ENCODE results near the gene DUS3L. TPM values are rescaled to one million over a fixed set of nuclear protein-coding genes. Genes with fewer than 3 reads are reported as not detected.

The DUS3L gene
- total RNA-seq, 1 experiment from 2014 or later = 39.6 TPM

- intact Hi-C loops (cut with micrococcal nuclease; ENCODE audit: unreplicated experiment) (no loop called here), in situ Hi-C loops (cut with HindIII; ENCODE audit: low pct_unique_long_range_greater_than_20kb, low sequenced_read_pairs) (no loop called here)
- Histone ChIP-seq H3K27ac (ENCODE audit: low read length) (no peak overlapping the region), H3K9me3 (ENCODE audit: control insufficient read depth, insufficient read depth, low read depth, low read length) (no peaks in the 10 kb centered on the region), H3K36me3 (ENCODE audit: control insufficient read depth, insufficient read depth, low read length) (0 out of 2 replicates have a peak, but pooled peaks cover 6% of the 10 kb centered on the region), H3K4me1 (ENCODE audit: control insufficient read depth, insufficient read depth, low read length) (no peaks in the 10 kb centered on the region), H3K4me3 (ENCODE audit: low read depth in 2 of 2, low read length in 2 of 2) (no peak overlapping the region), H3K27me3 (ENCODE audit: control insufficient read depth, insufficient read depth, low read length) (no peaks in the 10 kb centered on the region)
- no TSS peak for BruUV-seq (replicated peaks)
- ATAC-seq (no peak), DNase-seq (ENCODE audit: low read depth, low spot score) (no peak)
- POLR2A ChIA-PET = interaction anchor here (0.6 to 0.7 kb wide), 3 partner anchors 22 to 1261 kb away, joined by 3 to 7 read pairs (median 5); no protein-coding TSS in a partner anchor
- CTCF ChIA-PET = interaction anchor here (0.6 kb wide), 1 partner anchor 195 kb away, joined by 3 read pairs; no protein-coding TSS in a partner anchor
- TF ChIP-seq POLR2AphosphoS5 (IDR thresholded peaks at IDR 0.05; ENCODE audit: low read depth, low read length) = no peak
- no peak for TF ChIP-seq TCF7L2 (IDR thresholded peaks at IDR 0.05; ENCODE audit: low read depth, low read length)
- TF ChIP-seq SIN3A (IDR thresholded peaks at IDR 0.05; ENCODE audit: borderline replicate concordance, insufficient read depth, low read depth, low read length) = no peak
- no peak for TF ChIP-seq CTCF (IDR thresholded peaks at IDR 0.05)
- TF ChIP-seq REST (IDR thresholded peaks at IDR 0.05; ENCODE audit: insufficient read depth in 1 of 2, low read depth in 2 of 2, low read length in 1 of 2) = no peak
Measured at GRCh38 chr19:5788422-5788821, 2.5 kb downstream of the DUS3L start.

- intact Hi-C loops (cut with micrococcal nuclease; ENCODE audit: unreplicated experiment) = no loop called here
- in situ Hi-C loops (cut with HindIII; ENCODE audit: low pct_unique_long_range_greater_than_20kb, low sequenced_read_pairs) = no loop called here
- no peak for TF ChIP-seq CTCF (IDR thresholded peaks at IDR 0.05)
- TF ChIP-seq TCF7L2 (IDR thresholded peaks at IDR 0.05; ENCODE audit: low read depth, low read length) = no peak
- TF ChIP-seq SIN3A (IDR thresholded peaks at IDR 0.05; ENCODE audit: borderline replicate concordance, insufficient read depth, low read depth, low read length) = no peak
- TF ChIP-seq REST (IDR thresholded peaks at IDR 0.05; ENCODE audit: insufficient read depth in 1 of 2, low read depth in 2 of 2, low read length in 1 of 2) = no peak
- TF ChIP-seq POLR2AphosphoS5 (IDR thresholded peaks at IDR 0.05; ENCODE audit: low read depth, low read length) = no peak
- CTCF ChIA-PET = no interaction called here
- no peak overlapping the region for H3K27ac ChIP-seq (ENCODE audit: low read length)
- no TSS peak for BruUV-seq (replicated peaks)
- H3K27me3 ChIP-seq (ENCODE audit: control insufficient read depth, insufficient read depth, low read length) = no peaks in the 10 kb centered on the region
- H3K4me1 ChIP-seq (ENCODE audit: control insufficient read depth, insufficient read depth, low read length) = no peaks in the 10 kb centered on the region
- 0 out of 2 replicates have a peak, but pooled peaks cover 6% of the 10 kb centered on the region for H3K36me3 ChIP-seq (ENCODE audit: control insufficient read depth, insufficient read depth, low read length)
- no peak for DNase-seq (ENCODE audit: low read depth, low spot score)
- no peaks in the 10 kb centered on the region for H3K9me3 ChIP-seq (ENCODE audit: control insufficient read depth, insufficient read depth, low read depth, low read length)
- no peak overlapping the region for H3K4me3 ChIP-seq (ENCODE audit: low read depth in 2 of 2, low read length in 2 of 2)
- no peak for ATAC-seq
- POLR2A ChIA-PET = interaction anchor here (0.6 kb wide), 1 partner anchor 1261 kb away, joined by 3 read pairs; no protein-coding TSS in a partner anchor
Measured at GRCh38 chr19:5787409-5788182, 3.4 kb downstream of the DUS3L start.

Measured in Panc1 (cell line).